ENCODE results near the gene S100A10. TPM values are rescaled to one million over a fixed set of nuclear protein-coding genes. Genes with fewer than 3 reads are reported as not detected.

Gene S100A10
- polyA plus RNA-seq, 1 donor from 2014 or later, result 24.5 TPM

- Histone ChIP-seq H3K27me3 (ENCODE audit: insufficient read depth, low read depth, low read length) (no peaks in the 10 kb centered on the region), H3K36me3 (ENCODE audit: insufficient read depth, low read length) (no peaks in the 10 kb centered on the region), H3K79me2 (replicated peaks; ENCODE audit: insufficient read depth, low read length) (no peaks in the 10 kb centered on the region), H3F3A (ENCODE audit: insufficient read depth, low read length, poor library complexity, severe bottlenecking) (no peaks in the 10 kb centered on the region), H3K9ac (ENCODE audit: low read length) (no peak overlapping the region), H4K20me1 (ENCODE audit: insufficient read depth) (no peaks in the 10 kb centered on the region), H3K4me2 (ENCODE audit: low read length) (no peak overlapping the region), H3K4me3 (ENCODE audit: low read length) (no peak overlapping the region), H3K27ac (ENCODE audit: low read length) (no peak overlapping the region), H2AFZ (ENCODE audit: low read depth, low read length) (no peak overlapping the region), H3K9me2 (ENCODE audit: insufficient read depth, low read length) (no peaks in the 10 kb centered on the region), H3K9me3 (ENCODE audit: low read length) (no peaks in the 10 kb centered on the region)
- TF ChIP-seq SMC3 (conservative IDR thresholded peaks at IDR 0.05; ENCODE audit: poor library complexity) (no peak), MXI1 (conservative IDR thresholded peaks at IDR 0.05; ENCODE audit: poor library complexity, severe bottlenecking) (no peak), EZH2 (IDR thresholded peaks at IDR 0.05; ENCODE audit: borderline replicate concordance, insufficient read depth, low read length, poor library complexity, severe bottlenecking) (no peak), RAD21 (conservative IDR thresholded peaks at IDR 0.05) (no peak), REST (IDR thresholded peaks at IDR 0.05; ENCODE audit: borderline replicate concordance) (no peak), EP300 (conservative IDR thresholded peaks at IDR 0.05; ENCODE audit: poor library complexity, severe bottlenecking) (no peak), TAF1 (IDR thresholded peaks at IDR 0.05; ENCODE audit: low read depth) (no peak), CTCF (IDR thresholded peaks at IDR 0.05; ENCODE audit: poor library complexity, severe bottlenecking) (no peak)
These were observed 57.6 kb downstream of the S100A10 start for GRCh38 chr1:151935894-151936602.

GRCh38 chr1:151935154-151935553, 58.5 kb downstream of the S100A10 start:
- TF ChIP-seq REST (IDR thresholded peaks at IDR 0.05; ENCODE audit: borderline replicate concordance), result no peak
- no peak for TF ChIP-seq SMC3 (conservative IDR thresholded peaks at IDR 0.05; ENCODE audit: poor library complexity)
- no peak for TF ChIP-seq TAF1 (IDR thresholded peaks at IDR 0.05; ENCODE audit: low read depth)
- Histone ChIP-seq H4K20me1 (ENCODE audit: insufficient read depth) (no peaks in the 10 kb centered on the region), H3K27me3 (ENCODE audit: insufficient read depth, low read depth, low read length) (no peaks in the 10 kb centered on the region), H3F3A (ENCODE audit: insufficient read depth, low read length, poor library complexity, severe bottlenecking) (no peaks in the 10 kb centered on the region), H3K36me3 (ENCODE audit: insufficient read depth, low read length) (no peaks in the 10 kb centered on the region), H3K9me2 (ENCODE audit: insufficient read depth, low read length) (no peaks in the 10 kb centered on the region), H2AFZ (ENCODE audit: low read depth, low read length) (no peak overlapping the region), H3K27ac (ENCODE audit: low read length) (no peak overlapping the region), H3K4me2 (ENCODE audit: low read length) (no peak overlapping the region), H3K79me2 (replicated peaks; ENCODE audit: insufficient read depth, low read length) (no peaks in the 10 kb centered on the region), H3K4me3 (ENCODE audit: low read length) (no peak overlapping the region), H3K9ac (ENCODE audit: low read length) (no peak overlapping the region), H3K9me3 (ENCODE audit: low read length) (no peaks in the 10 kb centered on the region)
